Astrocyte of the cerebellum (primary cell): Measurements from ENCODE around the gene MAML2.

Experiments used
- DNase-seq: peaks from one replicate; pipeline ENCODE4 v3.0.0-alpha.2; 2011; ENCODE audit warnings: low read depth
- H3K4me3 ChIP-seq: 2 replicates; pipeline ENCODE4 v1.5.1; 2011; ENCODE audit warnings: mild to moderate bottlenecking, low read depth, low read length, moderate library complexity
- in situ Hi-C: cut with HindIII; loops from 2 replicates; pipeline ENCODE4 v1.10.0; 2017; ENCODE audit warnings: low sequenced_read_pairs
- TF ChIP-seq, protein P1 (sequence below): IDR thresholded peaks from 2 replicates; pipeline ENCODE4 v1.5.1; 2012; ENCODE audit warnings: low read length, low read depth, moderate library complexity, mild to moderate bottlenecking; ENCODE audit errors: missing control alignments

MAML2 gene

DNA sequence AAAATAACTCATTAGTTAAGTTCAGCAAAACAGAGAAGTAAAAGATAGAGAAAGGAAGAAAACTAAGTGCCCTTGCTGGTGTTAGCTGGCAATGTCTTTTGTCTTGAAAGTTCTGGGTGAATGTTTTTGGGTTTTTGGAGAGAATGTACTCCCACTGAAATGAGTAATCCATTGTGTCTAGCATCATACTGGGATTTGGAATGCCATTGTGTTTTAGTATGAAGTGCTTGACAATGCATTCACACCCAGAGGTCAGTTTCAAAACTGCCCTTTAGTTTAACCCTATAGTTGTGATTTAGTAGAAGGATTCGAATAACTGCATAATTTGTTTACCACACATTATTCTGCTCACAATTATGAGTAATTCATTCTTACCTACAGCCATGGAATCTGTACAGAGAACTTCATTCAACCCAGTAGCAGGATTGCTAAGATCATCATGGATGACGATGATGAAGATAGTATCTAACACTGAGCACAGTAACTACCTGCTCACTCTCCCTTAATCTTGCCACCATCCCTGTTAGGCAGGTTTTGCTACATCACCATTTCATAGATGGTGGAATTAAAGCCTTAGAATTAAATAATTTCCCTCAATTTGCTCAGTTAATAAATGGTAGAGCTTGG lies 33.9 kb downstream of the MAML2 start:
- TF ChIP-seq, protein P1, sequence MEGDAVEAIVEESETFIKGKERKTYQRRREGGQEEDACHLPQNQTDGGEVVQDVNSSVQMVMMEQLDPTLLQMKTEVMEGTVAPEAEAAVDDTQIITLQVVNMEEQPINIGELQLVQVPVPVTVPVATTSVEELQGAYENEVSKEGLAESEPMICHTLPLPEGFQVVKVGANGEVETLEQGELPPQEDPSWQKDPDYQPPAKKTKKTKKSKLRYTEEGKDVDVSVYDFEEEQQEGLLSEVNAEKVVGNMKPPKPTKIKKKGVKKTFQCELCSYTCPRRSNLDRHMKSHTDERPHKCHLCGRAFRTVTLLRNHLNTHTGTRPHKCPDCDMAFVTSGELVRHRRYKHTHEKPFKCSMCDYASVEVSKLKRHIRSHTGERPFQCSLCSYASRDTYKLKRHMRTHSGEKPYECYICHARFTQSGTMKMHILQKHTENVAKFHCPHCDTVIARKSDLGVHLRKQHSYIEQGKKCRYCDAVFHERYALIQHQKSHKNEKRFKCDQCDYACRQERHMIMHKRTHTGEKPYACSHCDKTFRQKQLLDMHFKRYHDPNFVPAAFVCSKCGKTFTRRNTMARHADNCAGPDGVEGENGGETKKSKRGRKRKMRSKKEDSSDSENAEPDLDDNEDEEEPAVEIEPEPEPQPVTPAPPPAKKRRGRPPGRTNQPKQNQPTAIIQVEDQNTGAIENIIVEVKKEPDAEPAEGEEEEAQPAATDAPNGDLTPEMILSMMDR: no peak
- no peak overlapping the region for H3K4me3 ChIP-seq
- DNase-seq: no peak
- in situ Hi-C loops: loop anchor here (5.0 kb wide), 1 partner anchor 52 kb away; no protein-coding TSS in a partner anchor

DNA sequence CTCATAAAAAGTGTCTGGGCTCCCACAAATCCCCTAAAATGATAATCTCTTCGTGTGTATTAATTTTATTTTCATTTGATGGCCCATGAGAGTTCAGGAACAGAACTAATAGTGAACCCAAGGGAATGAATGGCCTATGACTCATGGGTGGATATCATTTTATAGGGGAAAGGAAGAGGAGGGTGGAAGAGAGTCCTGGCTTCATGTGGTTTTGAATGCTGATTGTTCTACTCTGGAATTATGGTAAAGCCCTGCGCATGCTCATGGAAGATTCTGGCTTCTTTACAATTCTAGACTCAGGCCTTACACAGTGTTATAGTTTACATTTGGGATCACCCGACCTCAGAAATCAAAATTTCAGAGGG lies 35.2 kb downstream of the MAML2 start:
- DNase-seq: peak; percentile 70
- TF ChIP-seq, protein P1: no peak
- peak overlapping the region; percentile 23 for H3K4me3 ChIP-seq
- in situ Hi-C loops: loop anchor here (5.0 kb wide), 1 partner anchor 50 kb away; no protein-coding TSS in a partner anchor

DNA sequence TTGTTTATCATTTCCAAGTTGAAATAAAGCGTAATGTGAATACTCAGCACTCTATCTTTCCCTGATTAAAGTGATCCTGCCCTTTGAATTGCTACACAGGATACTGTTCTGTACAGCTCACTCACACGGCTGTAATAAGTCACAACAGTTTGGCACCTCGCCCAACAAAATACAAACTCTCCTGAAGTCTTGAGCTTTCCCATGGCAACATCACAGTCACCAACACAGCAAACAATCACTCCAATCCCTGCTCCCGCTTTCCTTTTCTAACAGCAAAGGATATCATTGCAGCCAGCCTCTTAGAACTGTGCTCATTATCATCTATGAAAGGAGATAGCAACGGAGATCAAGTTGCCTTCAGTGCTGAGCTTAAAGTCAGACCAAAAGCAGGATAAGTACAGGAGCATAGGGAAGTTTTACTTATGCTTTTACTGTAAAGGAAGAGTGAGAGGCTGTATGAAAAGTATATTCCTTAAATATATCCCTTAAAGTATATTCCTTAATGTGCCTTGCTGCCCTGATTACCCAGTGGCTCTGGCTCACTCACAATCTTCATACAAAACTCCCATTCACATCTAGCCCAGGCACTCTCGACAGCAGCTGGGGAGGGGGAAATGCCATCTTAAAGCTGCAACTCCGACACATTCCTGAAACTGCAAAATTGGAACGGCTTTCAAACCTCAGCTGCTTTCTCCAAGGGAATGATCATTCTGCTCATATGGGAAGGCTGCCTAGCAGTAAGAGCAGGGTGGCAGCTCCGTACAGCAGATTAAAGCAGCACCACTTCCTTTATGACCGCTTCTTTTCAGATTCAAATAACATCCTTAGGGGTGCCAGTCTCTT lies 35.8 kb downstream of the MAML2 start:
- DNase-seq: peak; percentile 98
- H3K4me3 ChIP-seq: peak overlapping the region; percentile 23
- TF ChIP-seq, protein P1: no peak
- in situ Hi-C loops: loop anchor here (5.0 kb wide), 1 partner anchor 50 kb away; no protein-coding TSS in a partner anchor

DNA sequence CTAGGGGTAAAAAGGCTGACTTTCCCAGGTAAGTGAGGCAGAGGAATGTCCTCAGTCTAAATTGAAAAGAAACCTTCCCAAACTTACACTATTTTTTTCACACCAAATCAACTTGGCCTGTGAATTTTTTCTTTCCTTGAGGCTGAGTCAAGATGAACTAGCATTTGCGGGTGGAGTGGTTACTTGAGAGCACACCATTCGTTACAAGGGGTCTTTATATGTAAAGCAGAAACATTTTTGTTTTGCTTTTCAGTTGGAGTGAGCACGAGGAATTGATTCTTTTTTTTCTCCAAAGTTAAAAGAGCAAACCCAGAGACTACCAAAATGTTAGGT lies 36.4 kb downstream of the MAML2 start:
- in situ Hi-C loops: loop anchor here (5.0 kb wide), 1 partner anchor 49 kb away; no protein-coding TSS in a partner anchor
- TF ChIP-seq, protein P1: no peak
- DNase-seq: no peak
- no peak overlapping the region for H3K4me3 ChIP-seq

DNA sequence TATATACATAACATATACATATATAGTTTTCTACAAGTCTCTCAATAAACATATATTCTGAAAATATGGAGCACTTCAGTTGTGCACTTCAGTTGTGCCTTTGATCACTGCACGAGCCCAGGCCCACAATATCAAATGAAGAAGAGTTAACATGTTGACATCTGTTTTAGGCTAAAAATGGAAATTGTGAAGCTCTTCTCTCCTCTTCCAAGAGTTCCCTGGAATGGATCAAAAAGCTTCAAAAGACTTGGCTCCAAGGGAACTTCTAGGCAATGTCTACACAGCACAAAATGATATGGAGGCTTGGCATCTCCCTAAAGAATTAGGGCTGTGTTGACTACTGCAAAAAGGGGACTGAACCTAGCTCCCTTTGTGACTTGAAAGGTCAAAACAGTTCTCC lies 36.9 kb downstream of the MAML2 start:
- TF ChIP-seq, protein P1: no peak
- H3K4me3 ChIP-seq: no peak overlapping the region
- in situ Hi-C loops: loop anchor here (5.0 kb wide), 1 partner anchor 49 kb away; no protein-coding TSS in a partner anchor
- DNase-seq: no peak

DNA sequence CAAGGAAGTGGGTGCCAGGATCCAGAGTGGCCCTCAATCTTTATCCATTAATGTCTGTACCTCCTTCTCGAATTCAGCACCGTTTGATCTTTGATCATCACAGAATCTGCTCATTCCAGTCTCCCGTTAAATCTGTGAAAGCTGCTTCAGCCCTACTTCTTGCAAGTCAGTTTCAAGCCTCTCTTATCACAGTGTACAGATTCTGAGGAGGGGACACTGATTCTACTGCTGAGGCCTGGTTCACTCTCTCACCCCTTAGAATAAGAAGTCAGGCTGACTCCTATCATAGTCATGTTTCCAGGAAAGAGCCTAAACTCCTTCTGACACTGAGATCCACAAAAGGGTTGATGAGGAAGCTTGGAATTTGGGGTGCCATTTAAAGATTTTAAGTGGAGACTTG lies 39.0 kb downstream of the MAML2 start:
- in situ Hi-C loops: no loop called here
- no peak overlapping the region for H3K4me3 ChIP-seq
- TF ChIP-seq, protein P1: no peak
- DNase-seq: no peak
